ENCODE data around the gene SCYGR2. TPM values are rescaled to one million over a fixed set of nuclear protein-coding genes. Genes with fewer than 3 reads are reported as not detected.
"Not testable (repeated sequence)": the region's sequence is repeated elsewhere in the genome, so short reads cannot be mapped to it uniquely, and the experiment has no call there.

Gene SCYGR2
- not detected for total RNA-seq

- 75% methylated on average over 16 of the region's 16 CpGs for WGBS
- H3K9me3 ChIP-seq; H3K4me3 ChIP-seq; H3K27me3 ChIP-seq (replicated peaks; ENCODE audit: insufficient read depth); DNase-seq (ENCODE audit: low spot score); intact Hi-C loops (cut with DNase I); H3K4me1 ChIP-seq (replicated peaks); H3K27ac ChIP-seq; H3K36me3 ChIP-seq: not testable (repeated sequence)
Observed at GRCh38 chr2:227598835-227599503, at the start of gene SCYGR2. TSS of gene SCYGR2 (plus strand) at chr2:227598893. CDS start at chr2:227598893, 0 bp downstream.

GRCh38 chr2:227551836-227552235 is 46.9 kb upstream of the SCYGR2 start:
- no peak for DNase-seq (ENCODE audit: low spot score)
- H3K9me3 ChIP-seq: no peaks in the 10 kb centered on the region
- H3K27me3 ChIP-seq (replicated peaks; ENCODE audit: insufficient read depth): no peaks in the 10 kb centered on the region
- TF ChIP-seq CTCF (IDR thresholded peaks at IDR 0.05) (no peak), POLR2AphosphoS5 (IDR thresholded peaks at IDR 0.05) (no peak), POLR2A (IDR thresholded peaks at IDR 0.05) (no peak)
- H3K36me3 ChIP-seq: no peaks in the 10 kb centered on the region
- H3K4me1 ChIP-seq (replicated peaks): no peaks in the 10 kb centered on the region
- no peak overlapping the region for H3K4me3 ChIP-seq
- intact Hi-C loops (cut with DNase I): no loop called here
- 74% methylated on average over 3 of the region's 3 CpGs for WGBS
- H3K27ac ChIP-seq: no peak overlapping the region

GRCh38 chr2:227562581-227562980 is 36.1 kb upstream of the SCYGR2 start:
- no peak for DNase-seq (ENCODE audit: low spot score)
- H3K27ac ChIP-seq: no peak overlapping the region
- no peak for TF ChIP-seq CTCF (IDR thresholded peaks at IDR 0.05)
- TF ChIP-seq POLR2AphosphoS5 (IDR thresholded peaks at IDR 0.05): no peak
- no peak for TF ChIP-seq POLR2A (IDR thresholded peaks at IDR 0.05)
- H3K27me3 ChIP-seq (replicated peaks; ENCODE audit: insufficient read depth): no peaks in the 10 kb centered on the region
- H3K36me3 ChIP-seq: no peaks in the 10 kb centered on the region
- H3K9me3 ChIP-seq: no peaks in the 10 kb centered on the region
- intact Hi-C loops (cut with DNase I): no loop called here
- no peak overlapping the region for H3K4me3 ChIP-seq
- no peaks in the 10 kb centered on the region for H3K4me1 ChIP-seq (replicated peaks)

- WGBS: 96% methylated on average over 1 of the region's 1 CpG
- Histone ChIP-seq H3K4me3 (no peak overlapping the region), H3K36me3 (no peaks in the 10 kb centered on the region), H3K27ac (no peak overlapping the region), H3K27me3 (replicated peaks; ENCODE audit: insufficient read depth) (no peaks in the 10 kb centered on the region), H3K4me1 (replicated peaks) (no peaks in the 10 kb centered on the region), H3K9me3 (no peaks in the 10 kb centered on the region)
- TF ChIP-seq CTCF (IDR thresholded peaks at IDR 0.05) (no peak), POLR2AphosphoS5 (IDR thresholded peaks at IDR 0.05) (no peak), POLR2A (IDR thresholded peaks at IDR 0.05) (no peak)
- no peak for DNase-seq (ENCODE audit: low spot score)
- intact Hi-C loops (cut with DNase I): no loop called here
Observed at GRCh38 chr2:227565080-227565479, 33.6 kb upstream of the SCYGR2 start.

GRCh38 chr2:227566012-227566411 is 32.7 kb upstream of the SCYGR2 start:
- 63% methylated on average over 3 of the region's 3 CpGs for WGBS
- Histone ChIP-seq H3K27me3 (replicated peaks; ENCODE audit: insufficient read depth) (no peaks in the 10 kb centered on the region), H3K4me1 (replicated peaks) (no peaks in the 10 kb centered on the region), H3K9me3 (no peaks in the 10 kb centered on the region), H3K4me3 (no peak overlapping the region), H3K27ac (no peak overlapping the region), H3K36me3 (no peaks in the 10 kb centered on the region)
- DNase-seq (ENCODE audit: low spot score): no peak
- intact Hi-C loops (cut with DNase I): no loop called here
- TF ChIP-seq CTCF (IDR thresholded peaks at IDR 0.05) (no peak), POLR2A (IDR thresholded peaks at IDR 0.05) (no peak), POLR2AphosphoS5 (IDR thresholded peaks at IDR 0.05) (no peak)

Data from prostate gland (tissue), 2 donors.